ENCODE data around the gene WNK2. TPM values are rescaled to one million over a fixed set of nuclear protein-coding genes. Genes with fewer than 3 reads are reported as not detected.

WNK2 gene
- total RNA-seq, 1 donor from 2014 or later, result 9.7 TPM

GRCh38 chr9:93316726-93317494 lies 133.0 kb downstream of the WNK2 start:
- no peak overlapping the region for H3K4me3 ChIP-seq (ENCODE audit: low read depth, low read length)
- no peaks in the 10 kb centered on the region for H3K36me3 ChIP-seq (ENCODE audit: control insufficient read depth, insufficient read depth, low read length)
- no peaks in the 10 kb centered on the region for H3K27me3 ChIP-seq (ENCODE audit: control insufficient read depth, insufficient read depth, low read length)
- no peak for DNase-seq (ENCODE audit: low read depth)
- no peak for TF ChIP-seq CTCF (IDR thresholded peaks at IDR 0.05; ENCODE audit: insufficient read depth, low read length, poor library complexity, severe bottlenecking)

GRCh38 chr9:93317495-93318094 lies 133.7 kb downstream of the WNK2 start:
- H3K27me3 ChIP-seq (ENCODE audit: control insufficient read depth, insufficient read depth, low read length), result no peaks in the 10 kb centered on the region
- no peaks in the 10 kb centered on the region for H3K36me3 ChIP-seq (ENCODE audit: control insufficient read depth, insufficient read depth, low read length)
- DNase-seq (ENCODE audit: low read depth), result no peak
- H3K4me3 ChIP-seq (ENCODE audit: low read depth, low read length), result no peak overlapping the region
- no peak for TF ChIP-seq CTCF (IDR thresholded peaks at IDR 0.05; ENCODE audit: insufficient read depth, low read length, poor library complexity, severe bottlenecking)

- Histone ChIP-seq H3K4me3 (ENCODE audit: low read depth, low read length) (no peak overlapping the region), H3K36me3 (ENCODE audit: control insufficient read depth, insufficient read depth, low read length) (no peaks in the 10 kb centered on the region), H3K27me3 (ENCODE audit: control insufficient read depth, insufficient read depth, low read length) (no peaks in the 10 kb centered on the region)
- DNase-seq (ENCODE audit: low read depth), result no peak
- TF ChIP-seq CTCF (IDR thresholded peaks at IDR 0.05; ENCODE audit: insufficient read depth, low read length, poor library complexity, severe bottlenecking), result no peak
These were observed 134.5 kb downstream of the WNK2 start for GRCh38 chr9:93318480-93318879.

GRCh38 chr9:93319301-93319991 lies 135.5 kb downstream of the WNK2 start:
- no peak for DNase-seq (ENCODE audit: low read depth)
- Histone ChIP-seq H3K36me3 (ENCODE audit: control insufficient read depth, insufficient read depth, low read length) (no peaks in the 10 kb centered on the region), H3K4me3 (ENCODE audit: low read depth, low read length) (no peak overlapping the region), H3K27me3 (ENCODE audit: control insufficient read depth, insufficient read depth, low read length) (no peaks in the 10 kb centered on the region)
- no peak for TF ChIP-seq CTCF (IDR thresholded peaks at IDR 0.05; ENCODE audit: insufficient read depth, low read length, poor library complexity, severe bottlenecking)

GRCh38 chr9:93319992-93320500 lies 136.1 kb downstream of the WNK2 start:
- no peak for TF ChIP-seq CTCF (IDR thresholded peaks at IDR 0.05; ENCODE audit: insufficient read depth, low read length, poor library complexity, severe bottlenecking)
- Histone ChIP-seq H3K36me3 (ENCODE audit: control insufficient read depth, insufficient read depth, low read length) (no peaks in the 10 kb centered on the region), H3K27me3 (ENCODE audit: control insufficient read depth, insufficient read depth, low read length) (no peaks in the 10 kb centered on the region), H3K4me3 (ENCODE audit: low read depth, low read length) (no peak overlapping the region)
- DNase-seq (ENCODE audit: low read depth), result no peak
